Motor neuron (in vitro differentiated cells): Measurements from ENCODE around the gene ERG28. TPM values are rescaled to one million over a fixed set of nuclear protein-coding genes. Genes with fewer than 3 reads are reported as not detected.

Experiments
- ATAC-seq, 8 experiments: fragments of 200-7000 bp; cut with Tn5 transposase; replicated peaks in 6 of 8; 2 replicates each; pipeline ENCODE4 v1.8.0; 2021; ENCODE audit warnings: mild to moderate bottlenecking in 8 of 8, moderate library complexity in 8 of 8
- H3K27ac ChIP-seq, 2 donors: fragments of 250-450 bp; sonication (Bioruptor Pico); 2 replicates each; pipeline ENCODE4 v1.9.0; 2021; ENCODE audit warnings: antibody characterized with exemption in 2 of 2, mild to moderate bottlenecking in 2 of 2, moderate library complexity in 1 of 2
- H3K4me1 ChIP-seq, 2 donors: fragments of 250-450 bp; sonication (Bioruptor Pico); replicated peaks in 1 of 2; 2 replicates each; pipeline ENCODE4 v1.6.1; 2021; ENCODE audit warnings: antibody characterized with exemption in 2 of 2, mild to moderate bottlenecking in 2 of 2, moderate library complexity in 1 of 2
- H3K4me3 ChIP-seq, 5 donors: fragments of 250-450 bp; sonication (Bioruptor Pico); 2 replicates each; pipeline ENCODE4 v1.9.0; 2021; ENCODE audit warnings: antibody characterized with exemption in 5 of 5, mild to moderate bottlenecking in 5 of 5, moderate library complexity in 4 of 5
- WGBS, 10 experiments: fragments of 450-650 bp; shearing (Covaris generic); methylation state at CpG; one replicate each; pipeline ENCODE4 v1.0.0; 2022; 5-methylcytosine and 5-hydroxymethylcytosine counted together
- in situ Hi-C, 9 experiments: fragments of 400-800 bp; cut with MboI; loops; one replicate each; pipeline ENCODE4 v1.15.0; 2021; ENCODE audit warnings: low sequenced_read_pairs in 9 of 9, low pct_unique_long_range_greater_than_20kb in 2 of 9; ENCODE audit not compliant: unreplicated experiment in 9 of 9
- total RNA-seq, 8 experiments: library from RNA; unstranded; fragments of 300-600 nt; gene quantifications; 2 replicates each; pipeline versions ENCODE4 v1.2.3 to v1.2.4, GENCODE V29; 2022

The ERG28 gene
- total RNA-seq, 8 experiments from 2014 or later = 13.9 to 31.0 (median 20.1) TPM

DNA sequence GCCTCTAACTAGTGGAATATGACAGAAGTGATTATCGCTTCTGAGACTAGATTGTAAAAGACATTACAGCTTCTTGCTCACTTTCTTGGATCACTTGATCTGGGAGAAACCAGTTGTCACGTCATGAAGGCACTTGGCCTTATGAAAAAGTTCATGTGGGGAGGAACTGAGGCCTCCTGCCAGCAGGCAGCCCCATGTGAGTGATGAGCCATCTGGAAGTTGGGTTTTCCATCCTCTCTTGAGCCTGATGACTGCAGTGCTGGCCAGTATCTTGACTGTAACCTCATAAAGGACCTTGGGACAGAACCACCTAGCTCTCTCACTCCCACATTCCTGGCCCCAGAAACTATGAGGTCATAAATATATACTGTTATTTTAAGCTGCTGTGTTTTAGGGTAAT, 28.3 kb upstream of the ERG28 start:
- 25 to 100% (median 75%) methylated on average over 1 to 2 of the region's 2 CpGs; no CpG with 5 or more reads in 1 of the 10 experiments for WGBS, 10 experiments

DNA sequence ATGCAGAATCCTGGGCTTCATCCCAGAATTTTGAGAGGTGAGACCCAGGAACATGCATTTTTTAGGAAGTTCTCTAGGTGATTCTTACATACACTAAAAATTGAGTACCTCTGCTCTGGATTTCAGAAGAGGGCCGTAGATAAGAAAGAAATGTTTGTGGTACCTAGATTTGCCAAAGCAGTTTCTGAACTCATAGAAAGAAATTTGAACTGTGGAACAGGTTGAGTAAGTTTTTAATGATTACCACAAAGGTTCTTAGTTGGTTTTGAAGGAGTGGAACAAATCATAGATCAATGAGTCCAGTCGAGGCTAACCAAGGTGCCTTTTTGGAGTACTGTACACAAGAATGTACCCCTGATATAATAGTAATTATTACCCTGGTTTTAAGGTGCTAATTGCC, 25.2 kb upstream of the ERG28 start:
- no peak for ATAC-seq
- in situ Hi-C loops = no loop called here
- Histone ChIP-seq H3K4me1 (no peaks in the 10 kb centered on the region), H3K4me3 (no peak overlapping the region), H3K27ac (no peak overlapping the region)
- WGBS, 10 experiments = 83 to 100% (median 100%) methylated on average over 1 to 2 of the region's 2 CpGs; no CpG with 5 or more reads in 2 of the 10 experiments

More for the DNA sequence above, 28.3 kb upstream of the ERG28 start:
- H3K4me1 ChIP-seq = no peaks in the 10 kb centered on the region
- in situ Hi-C loops = no loop called here
- no peak overlapping the region for H3K27ac ChIP-seq
- ATAC-seq = peak in 2 of 8 experiments; percentile 50 to 72
- H3K4me3 ChIP-seq = no peak overlapping the region

DNA sequence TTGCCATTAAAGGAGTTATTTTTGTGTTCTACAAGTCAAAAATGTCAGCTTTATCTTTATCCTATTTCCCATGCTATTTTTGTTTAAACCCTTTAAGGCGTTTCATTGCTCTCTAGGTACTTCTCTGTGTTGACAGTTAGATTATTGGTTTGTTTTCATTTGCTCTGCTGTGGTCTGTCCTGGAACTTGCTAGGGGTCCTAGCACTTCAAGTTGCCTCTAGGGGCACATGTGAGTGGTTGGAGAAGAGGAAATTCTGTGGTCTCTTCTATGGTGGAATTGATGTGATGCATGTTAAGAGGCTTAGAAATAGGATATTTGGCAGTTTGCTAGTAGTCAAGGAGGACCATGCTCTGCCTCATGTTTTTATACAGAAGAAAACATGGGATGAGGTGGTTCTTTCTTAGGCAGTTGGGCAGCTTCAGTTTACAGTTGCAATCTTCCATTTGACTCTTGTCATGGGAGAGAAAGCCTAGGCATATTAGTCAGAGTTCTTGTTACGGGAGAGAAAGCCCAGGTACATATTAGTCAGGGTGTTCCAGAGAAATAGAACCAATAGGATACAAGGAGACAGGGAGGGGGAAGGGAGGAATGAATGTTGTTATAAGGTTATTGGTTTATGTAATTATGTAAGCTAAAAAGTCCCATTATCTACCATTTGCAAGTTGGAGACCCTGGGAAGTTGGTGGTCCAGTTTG, 14.7 kb upstream of the ERG28 start:
- no peak overlapping the region for H3K27ac ChIP-seq
- 70 to 100% (median 86%) methylated on average over 1 to 2 of the region's 2 CpGs; no CpG with 5 or more reads in 1 of the 10 experiments for WGBS, 10 experiments
- ATAC-seq = peak in 1 of 8 experiments; percentile 60
- in situ Hi-C loops = no loop called here
- H3K4me1 ChIP-seq = no peaks in the 10 kb centered on the region
- no peak overlapping the region for H3K4me3 ChIP-seq

DNA sequence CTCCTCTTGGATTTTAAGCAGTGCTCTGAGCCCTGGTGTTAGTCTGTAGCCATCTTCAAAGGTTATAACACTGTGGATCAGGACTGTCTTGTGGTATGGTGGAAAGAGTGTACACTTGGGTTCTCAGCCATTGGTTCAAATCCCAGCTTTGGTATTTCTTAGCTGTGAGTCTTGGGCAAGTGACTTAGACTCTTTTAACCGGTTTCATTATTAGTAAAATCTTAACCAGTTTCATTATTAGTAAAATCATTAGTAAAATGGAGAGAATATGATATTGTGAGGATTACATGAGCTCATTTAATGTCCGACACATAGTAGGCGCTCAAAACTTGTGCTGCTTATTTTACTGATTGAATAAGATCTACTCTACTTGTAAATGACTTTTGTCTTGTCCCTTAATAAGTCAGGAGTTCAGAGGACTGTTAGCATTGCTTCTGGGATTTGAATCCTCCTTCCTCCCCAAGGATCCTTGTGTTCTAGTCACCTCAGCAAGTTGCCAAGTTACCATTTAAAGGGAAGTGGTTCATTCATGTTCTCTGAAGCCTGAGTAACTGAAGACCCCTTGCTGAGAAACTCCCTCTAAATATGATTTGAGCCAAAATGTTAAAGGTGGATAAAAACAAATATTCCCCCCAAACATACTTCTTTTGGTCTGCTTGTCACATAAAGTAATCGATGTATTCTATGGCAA, 12.8 kb upstream of the ERG28 start:
- in situ Hi-C loops = no loop called here
- 86 to 100% (median 95%) methylated on average over 1 to 4 of the region's 4 CpGs; no CpG with 5 or more reads in 1 of the 10 experiments for WGBS, 10 experiments
- Histone ChIP-seq H3K4me3 (no peak overlapping the region), H3K27ac (no peak overlapping the region), H3K4me1 (no peaks in the 10 kb centered on the region)
- ATAC-seq = no peak

DNA sequence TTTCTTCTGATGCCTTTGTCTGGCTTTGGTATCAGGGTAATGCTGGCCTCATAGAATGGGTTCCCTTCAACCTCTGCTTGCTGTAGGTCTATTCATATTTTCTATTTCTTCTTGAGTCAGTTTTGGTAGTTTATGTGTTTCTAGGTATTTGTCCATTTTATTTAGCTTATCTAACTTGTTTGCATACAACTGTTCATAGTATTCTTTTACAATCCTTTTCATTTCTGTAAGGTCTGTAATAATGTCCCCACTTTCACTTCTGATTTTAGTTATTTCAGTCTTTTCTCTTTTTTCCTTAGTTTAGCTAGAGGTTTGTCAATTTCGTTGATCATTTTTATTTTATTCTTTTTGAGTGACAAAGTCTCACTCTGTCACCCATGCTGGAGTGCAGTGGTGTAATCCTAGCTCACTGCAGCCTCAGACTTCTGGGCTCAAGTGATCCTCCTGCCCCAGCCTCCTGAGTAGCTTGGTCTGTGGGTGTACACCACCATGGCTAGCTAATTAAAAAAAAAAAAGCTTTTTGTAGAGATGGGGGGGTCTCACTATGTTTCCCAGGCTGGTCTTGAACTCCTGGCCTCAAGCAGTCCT, 12.0 kb upstream of the ERG28 start:
- Histone ChIP-seq H3K4me1 (no peaks in the 10 kb centered on the region), H3K27ac (no peak overlapping the region), H3K4me3 (no peak overlapping the region)
- 82 to 100% (median 88%) methylated on average over 1 of the region's 1 CpG; no CpG with 5 or more reads in 1 of the 10 experiments for WGBS, 10 experiments
- in situ Hi-C loops = no loop called here
- ATAC-seq = no peak

DNA sequence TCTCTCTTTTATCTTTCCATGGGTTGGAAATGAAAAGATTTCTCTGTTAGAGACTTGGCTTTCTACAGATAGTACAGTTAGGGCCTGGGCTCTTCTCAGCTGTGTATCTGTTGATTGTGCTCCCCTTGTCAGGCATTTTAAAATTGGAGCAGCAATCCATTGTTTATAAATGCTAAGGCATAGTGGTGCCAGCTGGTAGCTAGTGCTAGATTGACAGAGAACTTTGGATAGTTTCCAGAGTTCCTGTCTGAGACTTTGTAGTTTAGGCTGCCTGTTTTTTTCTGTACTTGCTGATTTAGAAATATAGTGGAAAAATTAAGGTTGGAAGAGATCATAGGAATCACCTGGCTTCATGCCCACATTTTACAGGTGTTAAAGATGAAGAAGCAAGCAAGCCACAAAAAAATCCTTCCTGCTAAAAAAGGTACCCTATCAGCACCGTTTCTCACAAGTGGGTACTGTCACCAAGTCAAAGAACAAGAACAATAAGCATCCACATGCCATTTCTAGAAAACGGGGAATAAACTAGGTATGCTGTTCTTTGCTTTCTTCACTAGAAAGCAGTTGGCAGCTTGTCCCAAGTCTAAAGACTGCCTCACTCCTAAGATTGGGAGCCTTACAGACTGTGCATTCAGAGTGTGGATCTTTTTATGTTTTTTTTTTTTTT, 6.6 kb upstream of the ERG28 start:
- no peak overlapping the region for H3K4me3 ChIP-seq
- peaks cover under 1 to 4% of the 10 kb centered on the region in 2 donors for H3K4me1 ChIP-seq
- in situ Hi-C loops = no loop called here
- 56 to 100% (median 100%) methylated on average over 1 to 2 of the region's 2 CpGs; no CpG with 5 or more reads in 2 of the 10 experiments for WGBS, 10 experiments
- H3K27ac ChIP-seq = no peak overlapping the region
- ATAC-seq = no peak

DNA sequence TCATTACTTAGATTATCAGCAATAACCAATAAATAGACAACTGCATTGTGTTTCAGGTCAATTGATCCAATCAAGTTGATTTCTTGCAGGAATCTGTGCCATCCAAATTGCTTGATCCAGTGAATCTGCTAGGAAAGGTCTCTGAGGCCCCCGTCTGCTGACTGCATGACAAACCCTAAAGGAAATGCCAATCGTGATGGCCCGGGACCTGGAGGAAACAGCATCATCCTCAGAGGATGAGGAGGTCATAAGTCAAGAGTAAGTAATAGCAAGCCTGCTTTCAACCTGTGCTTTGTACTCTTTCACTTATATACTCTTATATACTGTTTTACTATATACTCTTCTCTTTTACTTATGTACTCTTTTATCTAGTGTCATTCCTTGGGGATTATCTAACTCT, 2.3 kb upstream of the ERG28 start:
- in situ Hi-C loops = no loop called here
- H3K27ac ChIP-seq = no peak overlapping the region
- WGBS, 10 experiments = 13 to 100% (median 84%) methylated on average over 1 to 3 of the region's 3 CpGs; no CpG with 5 or more reads in 4 of the 10 experiments
- no peak overlapping the region for H3K4me3 ChIP-seq
- no peak for ATAC-seq
- peaks cover 7 to 18% of the 10 kb centered on the region in 2 donors for H3K4me1 ChIP-seq

DNA sequence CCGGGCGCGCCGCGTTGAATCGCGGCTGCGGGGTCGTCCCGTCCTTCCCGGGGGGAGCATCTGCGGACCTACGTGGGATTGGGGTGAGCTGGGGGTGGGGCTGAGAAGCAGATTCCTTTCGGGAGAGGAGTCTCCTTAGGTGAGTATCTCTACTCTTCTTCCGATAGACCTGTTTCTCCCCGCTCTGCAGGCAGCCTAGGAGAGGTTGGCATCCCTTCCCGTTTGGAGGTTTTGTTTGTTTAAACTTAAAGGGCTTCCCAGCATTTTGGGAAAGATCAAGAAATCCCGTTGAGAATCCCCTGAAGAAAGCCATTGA, 781 bp upstream of the ERG28 start:
- in situ Hi-C loops = no loop called here
- no peak for ATAC-seq
- H3K4me1 ChIP-seq = peaks cover 7 to 18% of the 10 kb centered on the region in 2 donors

DNA sequence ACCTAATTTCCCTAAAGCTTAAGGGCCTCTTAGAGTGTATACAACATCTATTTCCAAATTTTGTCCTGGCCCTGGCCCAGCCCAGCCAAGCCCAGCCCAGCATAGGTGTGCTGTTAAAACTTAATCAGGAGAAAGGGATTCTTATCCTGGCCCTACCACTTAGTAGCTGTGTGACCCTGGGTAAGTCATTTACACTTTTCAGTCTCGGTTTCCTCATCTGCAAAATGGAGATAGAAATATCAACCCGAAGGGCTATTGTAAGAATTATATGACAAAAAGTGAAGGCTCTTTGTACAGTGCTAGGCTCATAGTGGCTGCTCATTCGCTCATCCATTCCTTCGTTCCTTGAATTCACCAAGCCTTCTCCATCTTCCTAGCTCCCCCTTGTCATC, 442 bp downstream of the ERG28 start:
- Histone ChIP-seq H3K4me3 (peak overlapping the region; percentile 59 to 93 (median 61)), H3K27ac (peak overlapping the region in 1 of 2 donors; percentile 86), H3K4me1 (peaks cover 7 to 18% of the 10 kb centered on the region in 2 donors)
- 0 to 33% (median 10%) methylated on average over 1 to 4 of the region's 4 CpGs; no CpG with 5 or more reads in 2 of the 10 experiments for WGBS, 10 experiments
- in situ Hi-C loops = no loop called here
- no peak for ATAC-seq

More for the DNA sequence above, 781 bp upstream of the ERG28 start:
- peak overlapping the region; percentile 76 to 86 for H3K27ac ChIP-seq
- H3K4me3 ChIP-seq = peak overlapping the region; percentile 59 to 93 (median 61)
- 0% methylated on average over 1 to 5 of the region's 18 CpGs; no CpG with 5 or more reads in 2 of the 10 experiments for WGBS, 10 experiments

DNA sequence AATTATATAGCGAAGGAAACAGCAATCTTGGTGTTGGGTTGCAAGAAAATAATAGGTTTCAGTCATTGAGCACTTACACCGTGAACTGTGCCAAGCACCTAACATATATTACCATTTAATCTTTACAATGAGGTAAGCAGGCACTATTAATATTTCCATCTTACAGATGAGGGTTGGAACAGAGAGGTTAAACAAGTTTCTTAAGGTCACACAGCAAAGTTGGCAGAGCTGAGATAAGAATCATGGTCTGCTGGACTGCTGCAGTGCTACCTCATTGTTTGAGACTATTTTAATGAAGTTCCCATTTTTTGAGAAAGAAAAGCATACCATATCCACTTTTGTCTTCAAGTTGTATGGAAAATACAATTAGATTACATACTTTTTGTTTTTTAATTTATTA, 1.7 kb downstream of the ERG28 start:
- Histone ChIP-seq H3K4me1 (peaks cover 7 to 18% of the 10 kb centered on the region in 2 donors), H3K27ac (no peak overlapping the region), H3K4me3 (no peak overlapping the region)
- ATAC-seq = no peak
- WGBS, 10 experiments = 67 to 100% (median 100%) methylated on average over 1 to 2 of the region's 2 CpGs; no CpG with 5 or more reads in 3 of the 10 experiments
- in situ Hi-C loops = loop anchor here in 2 of 9 experiments (5.0 to 10.0 kb wide), 2 partner anchors 74 to 82 kb away; partner anchors contain the start of gene FLVCR2 (in 1 of the 2)

DNA sequence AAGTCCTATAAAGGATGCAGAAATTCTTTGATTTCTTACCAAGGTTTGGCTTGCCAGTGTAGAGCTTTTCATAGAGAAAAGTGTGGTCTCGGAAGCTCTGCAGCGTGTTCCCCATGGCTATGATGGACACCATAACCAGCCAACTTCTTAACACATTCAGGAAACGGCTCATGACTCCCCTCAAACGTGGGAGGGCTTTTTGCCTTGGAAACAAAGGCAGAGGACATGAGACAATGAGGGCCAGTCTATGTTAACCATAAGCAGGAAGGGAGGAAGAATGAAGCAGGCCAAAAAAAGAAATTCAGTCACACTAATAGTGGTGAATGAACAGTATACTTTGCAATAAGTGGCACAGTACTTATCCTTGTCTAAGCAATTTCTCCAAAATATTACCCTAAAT, 3.3 kb downstream of the ERG28 start:
- no peak overlapping the region for H3K4me3 ChIP-seq
- in situ Hi-C loops = loop anchor here in 2 of 9 experiments (5.0 to 10.0 kb wide), 2 partner anchors 73 to 80 kb away; partner anchors contain the start of gene FLVCR2 (in 1 of the 2)
- H3K27ac ChIP-seq = no peak overlapping the region
- WGBS, 10 experiments = 40 to 100% (median 57%) methylated on average over 1 to 4 of the region's 4 CpGs; no CpG with 5 or more reads in 3 of the 10 experiments
- H3K4me1 ChIP-seq = peaks cover 7 to 15% of the 10 kb centered on the region in 2 donors
- ATAC-seq = no peak

DNA sequence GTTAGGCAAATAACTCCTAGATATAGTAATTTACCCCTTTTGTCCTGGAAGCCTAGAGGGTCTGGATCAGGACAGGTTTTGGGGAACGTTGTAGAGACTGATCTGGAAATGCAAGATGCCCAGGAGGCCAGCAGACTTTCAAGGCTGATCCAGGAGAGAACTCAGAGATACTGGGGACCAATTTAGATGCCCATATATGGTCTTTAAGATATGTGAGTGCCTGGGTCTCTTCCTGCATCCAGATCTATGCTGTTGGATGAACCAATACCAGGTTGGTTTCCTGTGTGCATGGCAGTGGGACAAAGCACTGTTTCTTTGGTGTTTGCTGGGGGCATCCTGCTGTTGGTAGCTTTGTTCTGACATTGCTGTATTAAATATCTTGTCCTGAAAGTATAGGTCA, 5.4 kb downstream of the ERG28 start:
- 0 to 50% (median 0%) methylated on average over 1 of the region's 1 CpG; no CpG with 5 or more reads in 2 of the 10 experiments for WGBS, 10 experiments
- no peak overlapping the region for H3K27ac ChIP-seq
- in situ Hi-C loops = loop anchor here in 2 of 9 experiments (5.0 to 10.0 kb wide), 2 partner anchors 70 to 78 kb away; partner anchors contain the start of gene FLVCR2 (in 1 of the 2)
- peaks cover 3 to 9% of the 10 kb centered on the region in 2 donors for H3K4me1 ChIP-seq
- ATAC-seq = no peak
- H3K4me3 ChIP-seq = no peak overlapping the region
